GM19193 (cell line): ENCODE data around the gene FZD8.

Experiments used
- POLR2A ChIP-seq: IDR thresholded peaks from 4 replicates; pipeline ENCODE4 v1.6.1; 2011; ENCODE audit not compliant: insufficient read depth, insufficient read length; ENCODE audit errors: extremely low read depth

FZD8 gene

DNA sequence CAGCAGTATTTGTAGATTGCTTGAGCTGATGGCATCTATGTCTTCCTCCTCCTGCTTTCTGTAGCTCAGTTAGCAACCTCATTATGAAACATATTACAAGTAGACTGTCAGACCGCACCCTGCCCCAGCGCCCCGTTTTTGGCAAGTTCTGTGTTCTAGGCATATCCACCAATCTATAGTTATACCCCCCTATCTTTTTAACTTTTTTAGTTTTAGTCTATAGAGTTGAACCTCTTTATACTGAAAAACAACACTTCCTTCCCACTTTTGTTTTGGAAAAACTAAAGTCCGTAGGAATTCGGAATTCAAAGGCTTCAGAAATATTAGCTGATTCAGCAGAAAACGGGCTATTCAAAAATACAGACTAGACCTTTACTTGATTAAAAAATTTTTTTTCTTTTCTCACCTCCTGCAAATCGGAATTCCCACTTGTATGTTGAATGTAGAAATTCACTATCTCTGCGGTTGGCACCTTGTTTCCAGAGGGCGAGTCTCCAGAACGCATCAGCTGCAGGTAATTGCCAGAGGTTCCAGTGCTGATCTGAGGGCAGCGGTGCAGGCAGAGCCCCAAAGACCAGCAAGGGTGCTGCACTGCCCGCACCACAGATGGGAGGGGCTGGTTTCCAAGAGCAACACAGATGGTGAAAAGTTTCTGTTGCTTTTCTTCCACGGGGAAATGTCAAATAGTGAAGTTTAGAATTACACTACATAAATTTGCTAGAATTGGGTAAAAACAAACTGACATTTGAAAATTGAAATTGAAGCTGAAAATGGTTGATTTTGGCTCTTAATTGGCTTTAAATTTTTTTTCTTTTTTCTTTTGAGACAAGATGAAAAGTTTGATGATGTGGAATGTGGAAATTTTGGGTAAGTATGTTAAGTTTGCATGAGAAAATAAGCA lies 2.2 kb upstream of the FZD8 start:
- TF ChIP-seq POLR2A = no peak

- no peak for TF ChIP-seq POLR2A
These were observed 1.3 kb upstream of the FZD8 start for GRCh38 chr10:35643151-35644049.

DNA sequence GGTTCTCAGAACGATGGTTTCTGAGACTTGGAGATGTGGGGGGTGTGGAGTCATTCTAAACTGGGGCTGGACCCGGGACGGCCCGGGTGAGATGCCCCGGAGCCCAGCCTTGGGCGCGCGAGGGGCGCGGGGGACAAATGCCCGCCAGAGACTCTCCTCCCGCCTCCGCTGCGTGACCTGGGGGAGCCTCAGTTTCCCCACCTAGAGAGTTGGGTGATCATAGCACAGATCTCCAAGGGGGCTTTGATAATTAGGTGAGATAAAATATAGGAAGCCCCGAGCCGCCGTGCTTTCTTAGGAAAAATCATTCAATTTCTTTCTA lies 658 bp upstream of the FZD8 start:
- no peak for TF ChIP-seq POLR2A

DNA sequence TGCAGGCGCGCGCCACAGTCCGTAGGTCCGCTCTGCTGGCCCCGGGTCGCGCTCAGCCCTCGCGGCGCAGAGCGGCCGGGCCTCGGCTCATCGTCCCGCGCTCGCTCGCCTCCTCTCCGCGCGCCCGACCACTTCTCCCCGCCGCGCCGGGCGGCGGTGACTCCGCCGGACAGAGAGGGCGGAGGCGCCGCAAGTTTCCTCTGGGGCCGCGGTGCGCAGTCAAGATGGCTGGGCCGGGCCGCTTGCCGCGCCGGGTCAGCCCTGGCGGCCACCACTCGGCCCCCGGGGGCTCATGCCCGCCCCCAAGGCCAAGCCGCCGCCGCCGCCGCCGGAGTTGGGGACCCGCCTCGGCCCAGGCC lies 441 bp downstream of the FZD8 start:
- TF ChIP-seq POLR2A = no peak

GRCh38 chr10:35640951-35641675 lies 983 bp downstream of the FZD8 start:
- no peak for TF ChIP-seq POLR2A

DNA sequence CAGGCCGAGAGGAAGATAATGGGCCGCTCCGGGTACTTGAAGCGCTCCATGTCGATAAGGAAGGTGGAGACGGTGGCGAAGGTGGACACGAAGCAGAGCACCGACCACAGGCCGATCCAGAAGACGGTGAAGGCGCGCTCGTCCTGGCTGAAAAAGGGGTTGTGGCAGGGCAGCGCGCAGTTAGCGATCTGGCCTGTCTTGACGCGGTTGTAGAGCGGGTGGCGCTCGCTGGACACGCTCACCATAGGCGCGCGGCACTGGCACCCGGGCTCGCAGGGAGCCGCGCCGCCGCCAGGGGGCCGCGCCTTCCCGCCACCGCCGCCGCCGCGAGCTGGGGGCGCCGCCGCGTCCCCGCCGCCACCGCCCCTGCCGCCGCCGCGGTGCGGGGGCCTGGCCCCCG lies 1.6 kb downstream of the FZD8 start:
- TF ChIP-seq POLR2A = no peak

- TF ChIP-seq POLR2A = no peak
These were observed 2.2 kb downstream of the FZD8 start for GRCh38 chr10:35639728-35640401.

- TF ChIP-seq POLR2A = no peak
These were observed 2.9 kb downstream of the FZD8 start for GRCh38 chr10:35639021-35639727.

GRCh38 chr10:35638101-35638500 lies 4.0 kb downstream of the FZD8 start:
- TF ChIP-seq POLR2A = no peak

- no peak for TF ChIP-seq POLR2A
These were observed 4.6 kb downstream of the FZD8 start for GRCh38 chr10:35637462-35637861.

DNA sequence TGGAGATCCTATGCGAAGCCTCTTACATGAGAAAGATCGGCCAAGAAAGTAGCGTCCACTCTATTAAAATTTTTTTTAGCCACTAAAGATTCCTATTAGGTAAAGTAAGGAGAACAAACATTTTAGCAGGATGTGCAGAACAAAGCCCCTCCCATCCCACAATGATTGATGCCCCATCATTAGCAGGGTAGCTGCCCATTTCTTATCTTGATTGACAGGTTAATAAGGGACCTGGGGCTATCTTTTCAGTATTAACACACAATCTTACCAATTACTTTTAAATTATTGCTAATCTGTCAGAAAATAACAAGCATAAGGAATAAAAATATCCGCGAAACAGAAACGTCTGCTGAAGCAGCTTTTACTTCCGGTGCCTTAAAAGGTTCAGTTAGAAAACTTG lies 5.1 kb downstream of the FZD8 start:
- no peak for TF ChIP-seq POLR2A

GRCh38 chr10:35635576-35635975 lies 6.5 kb downstream of the FZD8 start:
- TF ChIP-seq POLR2A = no peak

- no peak for TF ChIP-seq POLR2A
These were observed 8.8 kb downstream of the FZD8 start for GRCh38 chr10:35633006-35633980.
